HG02763 (cell line): ENCODE results near the gene PARD6B.
"Not testable (repeated sequence)": the region's sequence is repeated elsewhere in the genome, so short reads cannot be mapped to it uniquely, and the experiment has no call there.

Experiments used
- ATAC-seq: cut with Tn5 transposase; IDR thresholded peaks from one replicate; pipeline ENCODE4 v1.9.1; 2021; ENCODE audit warnings: mild to moderate bottlenecking, moderate library complexity; ENCODE audit not compliant: unreplicated experiment

The PARD6B gene

GRCh38 chr20:50771419-50772080 is 40.2 kb downstream of the PARD6B start:
- ATAC-seq = not testable (repeated sequence)

- ATAC-seq = no peak
Measured at GRCh38 chr20:50772420-50773185, 41.2 kb downstream of the PARD6B start.

GRCh38 chr20:50774515-50774914 is 43.1 kb downstream of the PARD6B start:
- no peak for ATAC-seq

- ATAC-seq = no peak
Measured at GRCh38 chr20:50776122-50776817, 44.9 kb downstream of the PARD6B start.

GRCh38 chr20:50777373-50777772 is 46.0 kb downstream of the PARD6B start:
- ATAC-seq = no peak

- ATAC-seq = not testable (repeated sequence)
Measured at GRCh38 chr20:50778994-50779393, 47.6 kb downstream of the PARD6B start.

GRCh38 chr20:50783390-50783789 is 52.0 kb downstream of the PARD6B start:
- ATAC-seq = no peak

GRCh38 chr20:50783903-50784302 is 52.5 kb downstream of the PARD6B start:
- ATAC-seq = no peak

- no peak for ATAC-seq
Measured at GRCh38 chr20:50784464-50784863, 53.1 kb downstream of the PARD6B start.

GRCh38 chr20:50786703-50787102 is 55.3 kb downstream of the PARD6B start:
- no peak for ATAC-seq

GRCh38 chr20:50787181-50787580 is 55.8 kb downstream of the PARD6B start:
- ATAC-seq = no peak

GRCh38 chr20:50788045-50788991 is 56.9 kb downstream of the PARD6B start:
- ATAC-seq = no peak

GRCh38 chr20:50789968-50790650 is 58.7 kb downstream of the PARD6B start:
- ATAC-seq = no peak

- ATAC-seq = peak; percentile 53
Measured at GRCh38 chr20:50790651-50791277, 59.4 kb downstream of the PARD6B start.

- ATAC-seq = no peak
Measured at GRCh38 chr20:50792708-50793574, 61.6 kb downstream of the PARD6B start.

- not testable (repeated sequence) for ATAC-seq
Measured at GRCh38 chr20:50793575-50794016, 62.2 kb downstream of the PARD6B start.

GRCh38 chr20:50794181-50794845 is 62.9 kb downstream of the PARD6B start:
- ATAC-seq = no peak
